Tibial nerve (tissue), 4 donors: ENCODE results near the gene QARS1. TPM values are rescaled to one million over a fixed set of nuclear protein-coding genes. Genes with fewer than 3 reads are reported as not detected.

Experiments used
- DNase-seq, 2 donors: peaks; one replicate each; pipeline ENCODE4 v3.0.0-alpha.2; 2019; ENCODE audit warnings: low spot score in 2 of 2
- H3K27ac ChIP-seq, 4 donors: fragments of 200-600 bp; sonication (generic) in 3 of 4; one replicate each; pipeline ENCODE4 v1.5.1; 2017 to 2019; ENCODE audit warnings: mild to moderate bottlenecking in 1 of 4
- H3K27me3 ChIP-seq, 2 donors: fragments of 200-600 bp; sonication (generic) in 1 of 2; one replicate each; pipeline versions ENCODE4 v1.5.1 to v1.6.0; 2017 to 2019
- H3K36me3 ChIP-seq, 3 donors: fragments of 200-600 bp; sonication (generic); one replicate each; pipeline ENCODE4 v1.5.1; 2018 to 2019
- H3K4me1 ChIP-seq, 4 donors: fragments of 200-600 bp; sonication (generic) in 3 of 4; one replicate each; pipeline ENCODE4 v1.5.1; 2017 to 2019
- H3K4me3 ChIP-seq, 4 donors: fragments of 200-600 bp; sonication (generic) in 3 of 4; one replicate each; pipeline ENCODE4 v1.5.1; 2017 to 2019; ENCODE audit warnings: mild to moderate bottlenecking in 1 of 4, moderate library complexity in 1 of 4
- H3K9me3 ChIP-seq, 4 donors: fragments of 200-600 bp; sonication (generic) in 3 of 4; one replicate each; pipeline ENCODE4 v1.5.1; 2017 to 2019
- EP300 ChIP-seq, 2 donors: sonication (generic); formaldehyde crosslinking; IDR thresholded peaks; one replicate each; pipeline ENCODE4 v1.6.1; 2017; ENCODE audit warnings: antibody characterized with exemption in 2 of 2, mild to moderate bottlenecking in 1 of 2
- POLR2A ChIP-seq, 2 donors: fragments of 450-650 bp; IDR thresholded peaks; one replicate each; pipeline ENCODE4 v1.6.1; 2017; ENCODE audit warnings: antibody characterized with exemption in 2 of 2, mild to moderate bottlenecking in 2 of 2, moderate library complexity in 2 of 2
- WGBS, 2 donors: methylation state at CpG; one replicate each; pipeline ENCODE4 v1.1.5; 2018; 5-methylcytosine and 5-hydroxymethylcytosine counted together
- total RNA-seq, 4 donors: library from RNA; depleted of rRNA; stranded (reverse); fragments of >200 nt; gene quantifications; one replicate each; pipeline ENCODE4 v1.1.0, GENCODE V29; 2016
- TF ChIP-seq, protein P1 (sequence below), 5 experiments: fragments of 200-600 bp in 3 of 5; fragments of 450-650 bp in 2 of 5; sonication (generic) in 3 of 5; IDR thresholded peaks; one replicate each; pipeline ENCODE4 v1.5.1; 2016 to 2019; ENCODE audit warnings: antibody characterized with exemption in 5 of 5, mild to moderate bottlenecking in 3 of 5, moderate library complexity in 2 of 5

QARS1 gene
- total RNA-seq, 4 donors from 2014 or later, result 137 to 227 (median 161) TPM

DNA sequence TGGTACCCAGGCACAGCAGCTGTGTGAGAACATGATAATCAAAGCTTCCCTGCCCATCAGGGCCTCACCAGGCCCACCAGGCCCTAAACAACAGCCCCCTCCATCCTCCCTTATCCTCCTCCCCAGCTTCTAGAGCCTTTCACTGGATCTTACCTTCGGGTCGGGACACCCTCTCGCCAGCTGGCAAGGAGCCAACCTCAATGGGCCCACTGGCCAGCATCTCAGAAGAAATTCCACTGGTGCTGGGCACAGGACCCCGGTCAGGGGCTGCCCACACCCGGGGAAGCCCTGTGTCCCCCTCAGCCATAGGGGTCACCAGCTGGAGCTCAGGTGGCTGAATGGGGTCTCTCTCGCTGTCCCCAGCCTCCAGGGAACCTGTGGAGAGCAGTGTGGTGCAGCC, 6.8 kb upstream of the QARS1 start:
- H3K27ac ChIP-seq, result no peak overlapping the region
- 62 to 80% methylated on average over 4 to 5 of the region's 6 CpGs for WGBS, 2 donors
- peaks cover 3 to 98% (median 64%) of the 10 kb centered on the region in 3 donors for H3K36me3 ChIP-seq
- peaks cover 0 to 7% (median 0%) of the 10 kb centered on the region in 4 donors for H3K4me1 ChIP-seq
- no peak overlapping the region for H3K4me3 ChIP-seq
- no peaks in the 10 kb centered on the region for H3K9me3 ChIP-seq
- TF ChIP-seq EP300 (IDR thresholded peaks at IDR 0.05), result no peak
- TF ChIP-seq, protein P1, sequence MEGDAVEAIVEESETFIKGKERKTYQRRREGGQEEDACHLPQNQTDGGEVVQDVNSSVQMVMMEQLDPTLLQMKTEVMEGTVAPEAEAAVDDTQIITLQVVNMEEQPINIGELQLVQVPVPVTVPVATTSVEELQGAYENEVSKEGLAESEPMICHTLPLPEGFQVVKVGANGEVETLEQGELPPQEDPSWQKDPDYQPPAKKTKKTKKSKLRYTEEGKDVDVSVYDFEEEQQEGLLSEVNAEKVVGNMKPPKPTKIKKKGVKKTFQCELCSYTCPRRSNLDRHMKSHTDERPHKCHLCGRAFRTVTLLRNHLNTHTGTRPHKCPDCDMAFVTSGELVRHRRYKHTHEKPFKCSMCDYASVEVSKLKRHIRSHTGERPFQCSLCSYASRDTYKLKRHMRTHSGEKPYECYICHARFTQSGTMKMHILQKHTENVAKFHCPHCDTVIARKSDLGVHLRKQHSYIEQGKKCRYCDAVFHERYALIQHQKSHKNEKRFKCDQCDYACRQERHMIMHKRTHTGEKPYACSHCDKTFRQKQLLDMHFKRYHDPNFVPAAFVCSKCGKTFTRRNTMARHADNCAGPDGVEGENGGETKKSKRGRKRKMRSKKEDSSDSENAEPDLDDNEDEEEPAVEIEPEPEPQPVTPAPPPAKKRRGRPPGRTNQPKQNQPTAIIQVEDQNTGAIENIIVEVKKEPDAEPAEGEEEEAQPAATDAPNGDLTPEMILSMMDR (IDR thresholded peaks at IDR 0.05), result no peak
- no peak for TF ChIP-seq POLR2A (IDR thresholded peaks at IDR 0.05)
- no peak for DNase-seq
- H3K27me3 ChIP-seq, result no peaks in the 10 kb centered on the region

DNA sequence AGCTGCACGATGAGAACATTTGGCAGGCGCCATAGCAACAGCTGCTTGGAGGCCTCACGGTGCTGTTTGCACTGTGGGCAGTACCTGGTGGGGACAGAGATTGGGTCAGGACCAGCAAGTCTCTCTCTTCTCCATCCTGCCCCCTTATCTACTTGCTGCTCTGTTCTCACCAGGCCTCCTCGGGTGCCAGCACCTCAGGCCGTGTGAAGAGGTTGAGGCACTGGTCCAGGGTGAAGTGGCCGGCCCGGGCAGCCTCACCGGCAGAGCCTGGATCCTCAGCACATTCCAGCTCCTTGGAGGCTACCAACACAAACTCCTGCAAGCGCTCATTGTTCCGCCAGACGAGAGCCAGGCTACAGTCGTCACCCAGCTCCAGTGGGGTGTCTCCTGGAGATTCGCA, 6.2 kb upstream of the QARS1 start:
- 87% methylated on average over 12 to 13 of the region's 13 CpGs for WGBS, 2 donors
- DNase-seq, result no peak
- H3K9me3 ChIP-seq, result no peaks in the 10 kb centered on the region
- H3K27me3 ChIP-seq, result no peaks in the 10 kb centered on the region
- TF ChIP-seq, protein P1 (IDR thresholded peaks at IDR 0.05), result no peak
- TF ChIP-seq EP300 (IDR thresholded peaks at IDR 0.05) (no peak), POLR2A (IDR thresholded peaks at IDR 0.05) (no peak)
- no peak overlapping the region for H3K27ac ChIP-seq
- H3K4me1 ChIP-seq, result peaks cover 0 to 10% (median under 1%) of the 10 kb centered on the region in 4 donors
- H3K36me3 ChIP-seq, result peaks cover 3 to 93% (median 58%) of the 10 kb centered on the region in 3 donors
- no peak overlapping the region for H3K4me3 ChIP-seq

DNA sequence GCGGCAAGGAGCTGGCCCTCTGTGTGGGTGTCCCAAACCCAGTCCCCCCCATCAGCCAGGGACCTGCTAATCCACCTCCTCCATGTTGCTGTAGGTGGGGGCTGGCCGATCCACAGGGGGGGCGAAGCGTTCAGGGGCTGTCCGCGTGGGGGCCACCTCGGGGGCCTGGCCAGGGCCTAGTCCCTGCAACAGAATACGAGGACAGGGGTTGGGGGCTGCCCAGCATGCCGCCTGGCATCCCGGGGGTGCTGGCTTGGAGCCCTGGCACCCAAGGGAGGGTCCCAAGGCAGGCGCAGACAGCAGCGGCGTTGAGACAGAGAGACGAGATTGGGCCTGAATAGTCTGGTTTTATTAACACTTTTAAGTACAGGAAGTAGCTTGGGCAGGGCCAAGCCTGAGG, 3.8 kb upstream of the QARS1 start:
- no peaks in the 10 kb centered on the region for H3K9me3 ChIP-seq
- peaks cover 3 to 68% (median 35%) of the 10 kb centered on the region in 3 donors for H3K36me3 ChIP-seq
- peaks cover 0 to 27% (median 16%) of the 10 kb centered on the region in 4 donors for H3K4me1 ChIP-seq
- DNase-seq, result no peak
- no peak for TF ChIP-seq EP300 (IDR thresholded peaks at IDR 0.05)
- TF ChIP-seq POLR2A (IDR thresholded peaks at IDR 0.05), result no peak
- peak overlapping the region in 1 of 4 donors; percentile 12 for H3K27ac ChIP-seq
- H3K4me3 ChIP-seq, result no peak overlapping the region
- WGBS, 2 donors, result 52 to 58% methylated on average over 13 to 14 of the region's 14 CpGs
- H3K27me3 ChIP-seq, result no peaks in the 10 kb centered on the region

DNA sequence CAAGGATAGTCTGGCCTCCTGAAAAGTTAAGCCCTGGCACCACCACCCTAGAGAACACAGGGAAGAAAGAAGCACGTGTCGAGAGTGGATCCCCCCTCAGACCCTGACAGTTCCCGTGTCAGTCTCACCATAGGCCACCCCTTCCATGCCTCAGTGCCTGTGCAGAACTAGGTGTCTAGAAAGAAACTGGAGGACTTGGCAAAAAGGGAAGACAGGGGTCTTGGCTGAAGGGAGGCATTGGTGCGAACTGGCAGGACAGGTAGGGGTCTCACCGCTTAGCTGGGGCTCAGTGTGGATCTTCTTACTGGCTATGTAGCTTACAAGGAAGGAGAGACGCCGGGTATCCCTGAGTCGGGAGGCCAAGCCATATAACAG, 518 bp downstream of the QARS1 start:
- 1 to 3% methylated on average over 8 of the region's 8 CpGs for WGBS, 2 donors
- Histone ChIP-seq H3K27ac (peak overlapping the region; percentile 4 to 88 (median 84)), H3K4me1 (peaks cover 0 to 34% (median 17%) of the 10 kb centered on the region in 4 donors), H3K4me3 (peak overlapping the region; percentile 64 to 95 (median 80)), H3K27me3 (no peaks in the 10 kb centered on the region), H3K36me3 (peaks cover 8 to 67% (median 24%) of the 10 kb centered on the region in 3 donors), H3K9me3 (no peaks in the 10 kb centered on the region)
- TF ChIP-seq, protein P1 (IDR thresholded peaks at IDR 0.05), result no peak
- no peak for TF ChIP-seq POLR2A (IDR thresholded peaks at IDR 0.05)
- no peak for TF ChIP-seq EP300 (IDR thresholded peaks at IDR 0.05)
- DNase-seq, result no peak

DNA sequence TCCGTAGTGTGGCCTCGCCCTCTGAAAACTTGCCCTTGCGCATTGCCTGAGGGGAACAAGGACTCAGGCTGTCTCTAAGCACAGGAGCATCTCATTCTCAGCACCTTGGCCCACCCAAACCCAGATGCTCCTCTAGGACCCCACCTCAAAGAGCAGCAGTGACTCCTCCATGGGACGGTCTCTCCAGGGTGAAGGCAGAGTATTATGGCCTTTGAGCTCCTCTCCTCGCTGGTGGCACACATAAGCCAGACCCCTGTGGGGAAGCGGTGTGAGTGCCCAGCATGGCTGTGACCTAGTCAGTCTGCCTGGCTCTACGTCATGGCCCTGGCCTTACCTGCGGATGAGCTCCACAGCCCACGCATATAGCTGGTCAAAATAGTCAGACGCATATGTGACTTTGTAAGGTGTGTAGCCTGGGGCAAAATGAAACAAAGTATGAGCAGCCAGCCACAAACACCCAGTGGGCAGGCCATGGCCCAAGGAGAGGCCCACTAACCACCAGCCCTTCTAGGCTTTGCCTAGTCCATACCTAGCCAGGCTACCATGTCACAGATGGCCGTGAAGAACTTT, 4.4 kb downstream of the QARS1 start:
- 94 to 95% methylated on average over 11 of the region's 11 CpGs for WGBS, 2 donors
- no peak for DNase-seq

More for the DNA sequence above, 4.4 kb downstream of the QARS1 start:
- Histone ChIP-seq H3K4me1 (peaks cover 0 to 21% (median 11%) of the 10 kb centered on the region in 4 donors), H3K36me3 (peaks cover 9 to 71% (median 24%) of the 10 kb centered on the region in 3 donors), H3K9me3 (no peaks in the 10 kb centered on the region), H3K27me3 (no peaks in the 10 kb centered on the region), H3K4me3 (no peak overlapping the region), H3K27ac (no peak overlapping the region)
- TF ChIP-seq, protein P1 (IDR thresholded peaks at IDR 0.05), result no peak
- no peak for TF ChIP-seq POLR2A (IDR thresholded peaks at IDR 0.05)
- TF ChIP-seq EP300 (IDR thresholded peaks at IDR 0.05), result no peak
